Caco-2 (cell line): ENCODE measurements around the gene STEAP1B. TPM values are rescaled to one million over a fixed set of nuclear protein-coding genes. Genes with fewer than 3 reads are reported as not detected.

ENCODE experiments used
- BruUV-seq: library from RNA; stranded (reverse); fragments of 400-500 nt; replicated peaks from 2 replicates; lab custom pipeline; 2021; lab: Mats Ljungman, UMichigan
- CTCF ChIA-PET: fragments of 300-600 bp; sonication (Branson Sonifier 250); formaldehyde crosslinking; loops from one replicate; lab custom pipeline; 2022; ENCODE audit warnings: antibody characterized with exemption; lab: Charles Lee
- POLR2A ChIA-PET: fragments of 300-600 bp; sonication (Branson Sonifier 250); formaldehyde crosslinking; loops from one replicate; lab custom pipeline; 2022; ENCODE audit warnings: antibody characterized with exemption; lab: Charles Lee
- DNase-seq, 2 experiments: peaks; one replicate each; pipeline versions ENCODE4 v3.0.0 to v3.0.0-alpha.2; 2020 to 2022
- H3K27me3 ChIP-seq: replicated peaks from 2 replicates; pipeline ENCODE4 v1.6.0; 2011; ENCODE audit warnings: low read length; ENCODE audit not compliant: control insufficient read depth, insufficient read depth
- H3K36me3 ChIP-seq: 2 replicates; pipeline ENCODE4 v1.5.1; 2011; ENCODE audit warnings: low read length; ENCODE audit not compliant: control insufficient read depth, insufficient read depth
- H3K4me1 ChIP-seq: fragments of 250-450 bp; sonication (Bioruptor Pico); 2 replicates; pipeline ENCODE4 v1.5.1; 2020; ENCODE audit warnings: mild to moderate bottlenecking
- H3K4me3 ChIP-seq: 2 replicates; pipeline ENCODE4 v1.5.1; 2011; ENCODE audit warnings: low read depth, mild to moderate bottlenecking, control low read depth, low read length
- H3K9me3 ChIP-seq: fragments of 250-450 bp; sonication (Bioruptor Pico); 2 replicates; pipeline ENCODE4 v1.5.1; 2020; ENCODE audit warnings: mild to moderate bottlenecking, moderate library complexity
- H3K27ac Mint-ChIP-seq: one replicate; pipeline ENCODE4 v1.8.0; 2022; ENCODE audit warnings: mixed read lengths; ENCODE audit not compliant: unreplicated experiment
- H3K27me3 Mint-ChIP-seq: one replicate; pipeline ENCODE4 v1.8.0; 2022; ENCODE audit warnings: mixed read lengths; ENCODE audit not compliant: insufficient read depth, unreplicated experiment
- H3K36me3 Mint-ChIP-seq: one replicate; pipeline ENCODE4 v1.8.0; 2022; ENCODE audit warnings: mild to moderate bottlenecking, mixed read lengths; ENCODE audit not compliant: insufficient read depth, unreplicated experiment
- H3K4me1 Mint-ChIP-seq: one replicate; pipeline ENCODE4 v1.8.0; 2022; ENCODE audit warnings: low read depth, mixed read lengths; ENCODE audit not compliant: unreplicated experiment
- H3K4me3 Mint-ChIP-seq: one replicate; pipeline ENCODE4 v1.8.0; 2022; ENCODE audit warnings: mild to moderate bottlenecking, moderate library complexity, mixed read lengths; ENCODE audit not compliant: unreplicated experiment
- H3K9me3 Mint-ChIP-seq: one replicate; pipeline ENCODE4 v1.8.0; 2022; ENCODE audit warnings: mixed read lengths; ENCODE audit not compliant: unreplicated experiment
- CTCF ChIP-seq, 2 experiments: fragments of 200-600 bp in 1 of 2; IDR thresholded peaks; 1 replicate in 1 of 2; 2 replicates in 1 of 2; pipeline versions ENCODE4 v1.5.1 to v1.8.0; 2011 to 2022; ENCODE audit warnings: antibody characterized with exemption in 1 of 2, control low read depth in 1 of 2, inconsistent platforms in 1 of 2, low read depth in 1 of 2, low read length in 1 of 2, mild to moderate bottlenecking in 1 of 2, moderate library complexity in 1 of 2; ENCODE audit not compliant: insufficient read depth in 1 of 2, severe bottlenecking in 1 of 2, unreplicated experiment in 1 of 2
- intact Hi-C: fragments of 100-400 bp; cut with micrococcal nuclease; formaldehyde crosslinking; loops from one replicate; pipeline ENCODE4 v1.10.0; 2022; ENCODE audit not compliant: unreplicated experiment
- total RNA-seq: library from RNA; stranded (reverse); gene quantifications from 2 replicates; pipeline ENCODE4 v1.2.3, GENCODE V29; 2022

Gene STEAP1B
- total RNA-seq, 1 experiment from 2014 or later: 1.7 TPM

GRCh38 chr7:22485189-22485588 is 14.8 kb downstream of the STEAP1B start:
- BruUV-seq: no TSS peak
- no peaks in the 10 kb centered on the region for H3K9me3 ChIP-seq
- no peak for DNase-seq
- Mint-ChIP-seq H3K4me1 (no peaks in the 10 kb centered on the region), H3K9me3 (no peaks in the 10 kb centered on the region), H3K27me3 (no peaks in the 10 kb centered on the region), H3K36me3 (no peaks in the 10 kb centered on the region), H3K4me3 (no peak overlapping the region), H3K27ac (no peak overlapping the region)
- intact Hi-C loops: loop anchor here (5.0 kb wide), 1 partner anchor 128 kb away; the partner anchor contains the start of gene RAPGEF5
- H3K4me3 ChIP-seq: no peak overlapping the region
- no peaks in the 10 kb centered on the region for H3K36me3 ChIP-seq
- no peaks in the 10 kb centered on the region for H3K27me3 ChIP-seq
- H3K4me1 ChIP-seq: no peaks in the 10 kb centered on the region
- ChIA-PET CTCF (interaction anchor here (0.7 kb wide), 1 partner anchor 375 kb away, joined by 3 read pairs; no protein-coding TSS in a partner anchor), POLR2A (no interaction called here)
- no peak for TF ChIP-seq CTCF (IDR thresholded peaks at IDR 0.05; ENCODE audit: insufficient read depth in 1 of 2, low read depth in 1 of 2, low read length in 1 of 2, severe bottlenecking in 1 of 2, unreplicated experiment in 1 of 2)

DNA sequence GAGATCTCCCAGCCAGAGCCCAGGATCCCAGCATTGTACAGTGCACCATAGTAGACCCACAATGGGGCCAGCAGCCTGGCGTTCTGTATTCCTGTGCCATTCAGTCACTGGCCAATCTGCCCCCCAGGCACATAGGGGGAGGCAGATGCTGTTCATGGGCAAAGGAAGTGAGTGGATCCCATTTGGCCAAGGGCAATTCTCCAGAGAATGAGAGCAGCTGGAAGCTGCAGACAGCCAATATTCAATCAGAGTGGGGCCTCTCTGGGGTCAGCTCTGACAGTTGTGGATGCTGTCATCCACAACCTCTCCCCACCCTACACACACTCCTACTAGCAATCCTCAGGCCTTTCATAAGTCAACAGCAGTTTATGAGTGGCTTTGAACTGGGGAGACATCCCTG is 17.5 kb downstream of the STEAP1B start:
- intact Hi-C loops: no loop called here
- no peak for DNase-seq
- H3K4me1 Mint-ChIP-seq: no peaks in the 10 kb centered on the region
- no peaks in the 10 kb centered on the region for H3K27me3 ChIP-seq
- POLR2A ChIA-PET: no interaction called here
- H3K4me3 ChIP-seq: no peak overlapping the region
- H3K27ac Mint-ChIP-seq: no peak overlapping the region
- TF ChIP-seq CTCF (IDR thresholded peaks at IDR 0.05; ENCODE audit: insufficient read depth in 1 of 2, low read depth in 1 of 2, low read length in 1 of 2, severe bottlenecking in 1 of 2, unreplicated experiment in 1 of 2): no peak
- H3K4me3 Mint-ChIP-seq: no peak overlapping the region
- H3K4me1 ChIP-seq: no peaks in the 10 kb centered on the region
- CTCF ChIA-PET: interaction anchor here (1.1 kb wide), 1 partner anchor 372 kb away, joined by 3 read pairs; no protein-coding TSS in a partner anchor
- BruUV-seq: no TSS peak
- no peaks in the 10 kb centered on the region for H3K36me3 Mint-ChIP-seq
- no peaks in the 10 kb centered on the region for H3K27me3 Mint-ChIP-seq
- H3K9me3 ChIP-seq: no peaks in the 10 kb centered on the region
- H3K9me3 Mint-ChIP-seq: no peaks in the 10 kb centered on the region
- no peaks in the 10 kb centered on the region for H3K36me3 ChIP-seq

DNA sequence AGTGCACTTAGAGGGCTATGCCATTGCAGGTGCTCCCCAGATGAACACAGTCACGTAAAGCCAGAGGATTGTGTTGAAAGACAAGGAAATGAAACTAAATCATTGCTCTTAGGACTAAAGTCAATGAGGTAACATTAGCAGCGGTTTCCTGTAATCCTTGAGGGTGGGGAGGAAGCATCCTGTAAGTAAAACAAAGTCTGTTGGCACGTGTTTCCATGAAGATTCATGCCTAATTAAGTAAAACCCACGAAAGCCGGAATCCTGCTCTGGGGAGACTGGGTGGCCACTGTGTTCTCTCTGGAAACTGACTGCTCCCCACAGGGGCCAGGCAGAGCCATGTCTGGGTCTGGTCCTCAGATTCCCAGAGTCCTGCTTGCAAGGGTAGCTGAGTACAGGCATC is 18.3 kb downstream of the STEAP1B start:
- intact Hi-C loops: no loop called here
- Mint-ChIP-seq H3K4me1 (no peaks in the 10 kb centered on the region), H3K9me3 (no peaks in the 10 kb centered on the region), H3K36me3 (no peaks in the 10 kb centered on the region), H3K4me3 (no peak overlapping the region), H3K27ac (no peak overlapping the region), H3K27me3 (no peaks in the 10 kb centered on the region)
- ChIA-PET CTCF (interaction anchor here (0.6 to 1.1 kb wide), 2 partner anchors 369 to 372 kb away, joined by 3 to 4 read pairs; no protein-coding TSS in a partner anchor), POLR2A (no interaction called here)
- TF ChIP-seq CTCF (IDR thresholded peaks at IDR 0.05; ENCODE audit: insufficient read depth in 1 of 2, low read depth in 1 of 2, low read length in 1 of 2, severe bottlenecking in 1 of 2, unreplicated experiment in 1 of 2): no peak
- no peaks in the 10 kb centered on the region for H3K4me1 ChIP-seq
- BruUV-seq: no TSS peak
- DNase-seq: no peak
- no peaks in the 10 kb centered on the region for H3K36me3 ChIP-seq
- no peaks in the 10 kb centered on the region for H3K9me3 ChIP-seq
- H3K27me3 ChIP-seq: no peaks in the 10 kb centered on the region
- no peak overlapping the region for H3K4me3 ChIP-seq
